Neural progenitor cell (in vitro differentiated cells): ENCODE measurements around the gene ZNF263. TPM values are rescaled to one million over a fixed set of nuclear protein-coding genes. Genes with fewer than 3 reads are reported as not detected.

ENCODE experiments used
- DNase-seq: peaks from one replicate; pipeline ENCODE4 v3.0.0-alpha.2; 2016; ENCODE audit warnings: low spot score
- H2AFZ ChIP-seq: fragments of 200-600 bp; sonication (generic); replicated peaks from 2 replicates; pipeline ENCODE4 v1.6.1; 2016; ENCODE audit warnings: antibody characterized with exemption
- H3F3A ChIP-seq: fragments of 200-600 bp; sonication (generic); 2 replicates; pipeline ENCODE4 v1.6.1; 2016; ENCODE audit warnings: antibody characterized with exemption, low read depth
- H3K27ac ChIP-seq: fragments of 200-600 bp; sonication (generic); 2 replicates; pipeline ENCODE4 v1.5.1; 2016; ENCODE audit warnings: mild to moderate bottlenecking
- H3K27me3 ChIP-seq: fragments of 200-600 bp; sonication (generic); 2 replicates; pipeline ENCODE4 v1.6.1; 2016; ENCODE audit warnings: mild to moderate bottlenecking, moderate library complexity
- H3K36me3 ChIP-seq: fragments of 200-600 bp; sonication (generic); 2 replicates; pipeline ENCODE4 v1.5.1; 2016
- H3K4me1 ChIP-seq: fragments of 200-600 bp; sonication (generic); 2 replicates; pipeline ENCODE4 v1.6.1; 2016; ENCODE audit warnings: mixed run types
- H3K4me2 ChIP-seq: fragments of 200-600 bp; sonication (generic); 2 replicates; pipeline ENCODE4 v1.6.1; 2016
- H3K4me3 ChIP-seq: fragments of 200-600 bp; sonication (generic); 2 replicates; pipeline ENCODE4 v1.5.1; 2016
- H3K79me2 ChIP-seq: fragments of 200-600 bp; sonication (generic); 2 replicates; pipeline ENCODE4 v1.6.1; 2016; ENCODE audit warnings: low read depth
- H3K9ac ChIP-seq: fragments of 200-600 bp; sonication (generic); 2 replicates; pipeline ENCODE4 v1.6.1; 2016
- H3K9me3 ChIP-seq: fragments of 200-600 bp; sonication (generic); 2 replicates; pipeline ENCODE4 v1.5.1; 2016; ENCODE audit warnings: low read depth
- H4K20me1 ChIP-seq: fragments of 200-600 bp; sonication (generic); 2 replicates; pipeline ENCODE4 v1.6.1; 2016; ENCODE audit warnings: low read depth
- H3K27ac Mint-ChIP-seq: 3 replicates; pipeline ENCODE4 v1.8.0; 2021; ENCODE audit warnings: mixed read lengths
- H3K27me3 Mint-ChIP-seq: 2 replicates; pipeline ENCODE4 v1.8.0; 2022; ENCODE audit warnings: low read depth, mild to moderate bottlenecking, inconsistent platforms, moderate library complexity, mixed read lengths; ENCODE audit not compliant: insufficient read depth
- H3K36me3 Mint-ChIP-seq: 3 replicates; pipeline ENCODE4 v1.8.0; 2021; ENCODE audit warnings: mixed read lengths
- H3K4me1 Mint-ChIP-seq: 3 replicates; pipeline ENCODE4 v1.8.0; 2021; ENCODE audit warnings: mixed read lengths
- H3K4me3 Mint-ChIP-seq: 3 replicates; pipeline ENCODE4 v1.8.0; 2021; ENCODE audit warnings: mild to moderate bottlenecking, moderate library complexity, mixed read lengths
- H3K9me3 Mint-ChIP-seq: 3 replicates; pipeline ENCODE4 v1.8.0; 2020; ENCODE audit warnings: mixed read lengths
- CTCF ChIP-seq: fragments of 200-600 bp; sonication (generic); IDR thresholded peaks from 2 replicates; pipeline ENCODE4 v1.5.1; 2017; ENCODE audit warnings: antibody characterized with exemption, mild to moderate bottlenecking
- EZH2 ChIP-seq: fragments of 200-600 bp; sonication (generic); IDR thresholded peaks from 2 replicates; pipeline ENCODE4 v1.6.1; 2017; ENCODE audit warnings: antibody characterized with exemption, mild to moderate bottlenecking, moderate library complexity
- EZH2phosphoT487 ChIP-seq: fragments of 200-600 bp; sonication (generic); IDR thresholded peaks from 2 replicates; pipeline ENCODE4 v1.6.1; 2017; ENCODE audit warnings: antibody characterized with exemption
- total RNA-seq: library from RNA; depleted of rRNA; stranded (reverse); fragments of >200 nt; gene quantifications from 2 replicates; pipeline ENCODE4 v1.2.3, GENCODE V29; 2015; ENCODE audit warnings: low replicate concordance

ZNF263 gene
- total RNA-seq, 1 donor from 2014 or later: 30.1 TPM

- Histone ChIP-seq H3K4me2 (no peak overlapping the region), H3K4me3 (no peak overlapping the region), H3K9me3 (no peaks in the 10 kb centered on the region), H3K4me1 (no peaks in the 10 kb centered on the region), H3K27ac (no peak overlapping the region), H2AFZ (no peak overlapping the region), H3K79me2 (no peaks in the 10 kb centered on the region), H3K36me3 (no peaks in the 10 kb centered on the region), H3K9ac (no peak overlapping the region), H4K20me1 (no peaks in the 10 kb centered on the region), H3F3A (no peaks in the 10 kb centered on the region), H3K27me3 (no peaks in the 10 kb centered on the region)
- H3K27ac Mint-ChIP-seq: no peak overlapping the region
- no peaks in the 10 kb centered on the region for H3K36me3 Mint-ChIP-seq
- H3K27me3 Mint-ChIP-seq: peaks cover 19% of the 10 kb centered on the region
- H3K9me3 Mint-ChIP-seq: peaks cover 3% of the 10 kb centered on the region
- TF ChIP-seq EZH2phosphoT487 (no peak), EZH2 (no peak), CTCF (no peak)
- no peak for DNase-seq
- H3K4me3 Mint-ChIP-seq: no peak overlapping the region
- H3K4me1 Mint-ChIP-seq: no peaks in the 10 kb centered on the region
Observed at GRCh38 chr16:3249020-3249419, 34.3 kb upstream of the ZNF263 start.

- Histone ChIP-seq H3K4me1 (no peaks in the 10 kb centered on the region), H3F3A (no peaks in the 10 kb centered on the region), H3K4me2 (no peak overlapping the region), H2AFZ (no peak overlapping the region), H3K4me3 (no peak overlapping the region), H3K79me2 (no peaks in the 10 kb centered on the region), H3K9ac (no peak overlapping the region), H3K27me3 (no peaks in the 10 kb centered on the region), H3K27ac (no peak overlapping the region), H3K9me3 (no peaks in the 10 kb centered on the region), H3K36me3 (no peaks in the 10 kb centered on the region), H4K20me1 (no peaks in the 10 kb centered on the region)
- peaks cover 3% of the 10 kb centered on the region for H3K9me3 Mint-ChIP-seq
- H3K27ac Mint-ChIP-seq: no peak overlapping the region
- peaks cover 18% of the 10 kb centered on the region for H3K27me3 Mint-ChIP-seq
- no peaks in the 10 kb centered on the region for H3K36me3 Mint-ChIP-seq
- TF ChIP-seq EZH2 (no peak), EZH2phosphoT487 (no peak), CTCF (no peak)
- DNase-seq: no peak
- no peak overlapping the region for H3K4me3 Mint-ChIP-seq
- no peaks in the 10 kb centered on the region for H3K4me1 Mint-ChIP-seq
Observed at GRCh38 chr16:3249451-3249850, 33.8 kb upstream of the ZNF263 start.

- peaks cover 11% of the 10 kb centered on the region for H3K27me3 Mint-ChIP-seq
- no peaks in the 10 kb centered on the region for H3K36me3 ChIP-seq
- H3K27ac Mint-ChIP-seq: no peak overlapping the region
- H3K9me3 ChIP-seq: no peaks in the 10 kb centered on the region
- H3K9me3 Mint-ChIP-seq: peaks cover 4% of the 10 kb centered on the region
- H3K4me3 ChIP-seq: no peak overlapping the region
- no peak for TF ChIP-seq EZH2
- no peak for TF ChIP-seq EZH2phosphoT487
- no peak for TF ChIP-seq CTCF
- no peaks in the 10 kb centered on the region for H3K4me1 Mint-ChIP-seq
- no peak overlapping the region for H2AFZ ChIP-seq
- no peaks in the 10 kb centered on the region for H3K27me3 ChIP-seq
- no peak overlapping the region for H3K4me2 ChIP-seq
- H3K36me3 Mint-ChIP-seq: no peaks in the 10 kb centered on the region
- no peaks in the 10 kb centered on the region for H3F3A ChIP-seq
- H4K20me1 ChIP-seq: no peaks in the 10 kb centered on the region
- H3K79me2 ChIP-seq: no peaks in the 10 kb centered on the region
- DNase-seq: no peak
- no peak overlapping the region for H3K4me3 Mint-ChIP-seq
- no peak overlapping the region for H3K27ac ChIP-seq
- no peak overlapping the region for H3K9ac ChIP-seq
- no peaks in the 10 kb centered on the region for H3K4me1 ChIP-seq
Observed at GRCh38 chr16:3252967-3253366, 30.3 kb upstream of the ZNF263 start.
